Cardiac muscle cell (in vitro differentiated cells and primary cell): ENCODE data around the gene TARBP1. TPM values are rescaled to one million over a fixed set of nuclear protein-coding genes. Genes with fewer than 3 reads are reported as not detected.
"Not testable (repeated sequence)": the region's sequence is repeated elsewhere in the genome, so short reads cannot be mapped to it uniquely, and the experiment has no call there.

Experiments used
- DNase-seq, 2 donors: peaks; one replicate each; pipeline versions ENCODE4 v3.0.0 to v3.0.0-alpha.2; 2010 to 2017; ENCODE audit warnings: low read depth in 1 of 2, low spot score in 1 of 2
- H3K27ac ChIP-seq: fragments of 200-600 bp; sonication (generic); 2 replicates; pipeline ENCODE4 v1.5.1; 2016
- H3K27me3 ChIP-seq: fragments of 200-600 bp; sonication (generic); 2 replicates; pipeline ENCODE4 v1.6.0; 2016; ENCODE audit warnings: control low read depth
- H3K36me3 ChIP-seq: fragments of 200-600 bp; sonication (generic); 2 replicates; pipeline ENCODE4 v1.5.1; 2016; ENCODE audit warnings: control low read depth
- H3K4me1 ChIP-seq: fragments of 200-600 bp; sonication (generic); 2 replicates; pipeline ENCODE4 v1.8.1; 2017; ENCODE audit warnings: low read depth, mild to moderate bottlenecking, mixed run types
- H3K4me3 ChIP-seq: fragments of 200-600 bp; sonication (generic); 2 replicates; pipeline ENCODE4 v1.5.1; 2016; ENCODE audit warnings: mild to moderate bottlenecking
- H3K9me3 ChIP-seq: fragments of 200-600 bp; sonication (generic); 2 replicates; pipeline ENCODE4 v1.5.1; 2017; ENCODE audit warnings: low read depth, mild to moderate bottlenecking, control low read depth
- CTCF ChIP-seq: IDR thresholded peaks from 2 replicates; pipeline ENCODE4 v1.5.1; 2012; ENCODE audit warnings: low read depth, mild to moderate bottlenecking, low read length
- polyA plus RNA-seq: library from polyadenylated mRNA; unstranded; fragments of >200 nt; fragmentation: Nextera tagmentation; extraction: Ambion mirVana; gene quantifications from 2 replicates; pipeline ENCODE4 v1.2.1, GENCODE V29; 2016
- total RNA-seq: library from RNA; depleted of rRNA; stranded (reverse); fragments of >200 nt; gene quantifications from 2 replicates; pipeline ENCODE4 v1.2.3, GENCODE V29; 2016

TARBP1 gene
- total and polyA plus RNA-seq, 2 experiments from 2014 or later = 25.6 to 34.3 TPM

- H3K36me3 ChIP-seq = no peaks in the 10 kb centered on the region
- peaks cover 21% of the 10 kb centered on the region for H3K4me1 ChIP-seq
- TF ChIP-seq CTCF = no peak
- H3K27me3 ChIP-seq = no peaks in the 10 kb centered on the region
- H3K9me3 ChIP-seq = no peaks in the 10 kb centered on the region
- no peak overlapping the region for H3K27ac ChIP-seq
- no peak overlapping the region for H3K4me3 ChIP-seq
- DNase-seq = no peak
These were observed 42.9 kb upstream of the TARBP1 start for GRCh38 chr1:234521836-234522235.

- no peaks in the 10 kb centered on the region for H3K9me3 ChIP-seq
- TF ChIP-seq CTCF = no peak
- H3K36me3 ChIP-seq = no peaks in the 10 kb centered on the region
- H3K4me1 ChIP-seq = peaks cover 21% of the 10 kb centered on the region
- no peak overlapping the region for H3K4me3 ChIP-seq
- no peak for DNase-seq
- no peaks in the 10 kb centered on the region for H3K27me3 ChIP-seq
- peak overlapping the region; percentile 5 for H3K27ac ChIP-seq
These were observed 42.2 kb upstream of the TARBP1 start for GRCh38 chr1:234520908-234521817.

GRCh38 chr1:234519506-234519905 is 40.5 kb upstream of the TARBP1 start:
- DNase-seq = no peak
- no peak overlapping the region for H3K27ac ChIP-seq
- H3K4me1 ChIP-seq = peaks cover 26% of the 10 kb centered on the region
- H3K4me3 ChIP-seq = no peak overlapping the region
- H3K27me3 ChIP-seq = no peaks in the 10 kb centered on the region
- TF ChIP-seq CTCF = no peak
- no peaks in the 10 kb centered on the region for H3K9me3 ChIP-seq
- H3K36me3 ChIP-seq = no peaks in the 10 kb centered on the region

- no peak overlapping the region for H3K4me3 ChIP-seq
- H3K27me3 ChIP-seq = no peaks in the 10 kb centered on the region
- no peak for DNase-seq
- H3K36me3 ChIP-seq = no peaks in the 10 kb centered on the region
- no peak for TF ChIP-seq CTCF
- H3K4me1 ChIP-seq = peaks cover 20% of the 10 kb centered on the region
- H3K27ac ChIP-seq = no peak overlapping the region
- H3K9me3 ChIP-seq = no peaks in the 10 kb centered on the region
These were observed 39.9 kb upstream of the TARBP1 start for GRCh38 chr1:234518876-234519275.

GRCh38 chr1:234518086-234518485 is 39.1 kb upstream of the TARBP1 start:
- H3K27ac ChIP-seq, H3K9me3 ChIP-seq, DNase-seq, H3K36me3 ChIP-seq, H3K4me3 ChIP-seq, H3K27me3 ChIP-seq: not testable (repeated sequence)
- H3K4me1 ChIP-seq = peaks cover 15% of the 10 kb centered on the region

GRCh38 chr1:234517110-234517802 is 38.3 kb upstream of the TARBP1 start:
- peaks cover 7% of the 10 kb centered on the region for H3K4me1 ChIP-seq
- no peaks in the 10 kb centered on the region for H3K36me3 ChIP-seq
- H3K27me3 ChIP-seq = no peaks in the 10 kb centered on the region
- no peak overlapping the region for H3K27ac ChIP-seq
- no peak for TF ChIP-seq CTCF
- H3K4me3 ChIP-seq = no peak overlapping the region
- DNase-seq = no peak
- no peaks in the 10 kb centered on the region for H3K9me3 ChIP-seq
